ENCODE data around the gene GAA. TPM values are rescaled to one million over a fixed set of nuclear protein-coding genes. Genes with fewer than 3 reads are reported as not detected.

GAA gene
- total RNA-seq, 2 experiments from 2014 or later, result 38.7 to 43.1 TPM

GRCh38 chr17:80158846-80159245 lies 57.5 kb downstream of the GAA start:
- POLR2A ChIA-PET, result interaction anchor here (0.6 kb wide), 1 partner anchor 47 kb away, joined by 3 read pairs; no protein-coding TSS in a partner anchor
- CTCF ChIA-PET, result no interaction called here

DNA sequence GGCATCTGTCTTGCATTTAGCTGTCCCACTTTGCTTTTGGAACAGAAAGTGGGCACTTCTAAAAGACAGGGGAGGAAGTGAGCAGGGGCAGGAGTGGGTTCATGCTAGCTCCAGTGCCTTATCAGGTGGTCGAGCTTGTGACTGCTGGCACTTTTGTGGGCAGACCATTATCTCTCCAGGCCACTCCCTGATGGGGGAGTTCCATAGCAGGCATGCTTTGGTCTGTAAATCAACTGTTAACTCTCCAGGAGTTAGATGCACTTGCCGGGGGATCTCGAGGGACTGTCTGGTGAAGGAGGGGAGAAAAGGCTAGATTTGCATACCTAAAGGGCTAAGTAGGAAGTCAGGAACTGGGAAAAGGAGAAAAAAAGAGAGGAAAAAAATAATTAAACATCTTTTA lies 59.2 kb downstream of the GAA start:
- CTCF ChIA-PET, result interaction anchor here (0.6 to 0.7 kb wide), 2 partner anchors 61 to 78 kb away, joined by 3 read pairs; no protein-coding TSS in a partner anchor
- POLR2A ChIA-PET, result no interaction called here

DNA sequence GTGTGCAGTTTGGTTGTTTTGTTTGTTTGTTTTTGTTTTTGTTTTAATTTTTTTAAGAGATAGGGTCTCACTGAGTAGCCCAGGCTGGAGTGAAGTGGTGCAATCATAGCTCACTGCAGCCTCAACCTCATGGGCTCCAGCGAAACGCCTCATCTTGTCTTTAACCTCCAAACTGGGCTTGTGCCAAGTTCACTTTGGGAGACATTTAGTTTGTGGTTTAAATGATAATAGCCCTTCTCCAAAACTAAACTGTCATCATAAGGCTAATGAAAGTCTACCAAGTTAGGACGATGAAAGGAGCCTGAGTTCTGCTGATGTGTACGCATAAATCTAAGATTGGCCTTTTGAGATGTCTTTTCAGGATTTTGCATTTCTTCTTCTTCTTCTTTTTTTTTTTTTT lies 62.0 kb downstream of the GAA start:
- CTCF ChIA-PET, result no interaction called here
- POLR2A ChIA-PET, result no interaction called here

DNA sequence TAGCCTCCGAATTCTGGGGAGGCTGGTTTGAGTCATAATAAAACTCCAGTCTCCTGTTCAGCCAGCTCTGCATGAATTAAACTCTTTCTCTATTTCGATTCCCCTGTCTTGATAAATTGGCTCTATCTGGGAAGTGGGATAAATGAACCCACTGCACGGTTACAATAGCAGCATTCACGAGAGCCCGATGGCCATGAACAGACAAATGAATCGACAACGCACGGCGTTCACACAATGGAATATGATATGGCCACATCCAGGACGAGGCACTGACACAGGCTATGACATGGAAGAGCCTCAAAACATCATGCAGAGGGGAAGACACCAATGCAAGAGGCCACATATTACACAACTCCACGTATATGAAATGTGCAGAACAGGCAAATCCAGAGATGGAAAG lies 62.8 kb downstream of the GAA start:
- ChIA-PET CTCF (no interaction called here), POLR2A (no interaction called here)

DNA sequence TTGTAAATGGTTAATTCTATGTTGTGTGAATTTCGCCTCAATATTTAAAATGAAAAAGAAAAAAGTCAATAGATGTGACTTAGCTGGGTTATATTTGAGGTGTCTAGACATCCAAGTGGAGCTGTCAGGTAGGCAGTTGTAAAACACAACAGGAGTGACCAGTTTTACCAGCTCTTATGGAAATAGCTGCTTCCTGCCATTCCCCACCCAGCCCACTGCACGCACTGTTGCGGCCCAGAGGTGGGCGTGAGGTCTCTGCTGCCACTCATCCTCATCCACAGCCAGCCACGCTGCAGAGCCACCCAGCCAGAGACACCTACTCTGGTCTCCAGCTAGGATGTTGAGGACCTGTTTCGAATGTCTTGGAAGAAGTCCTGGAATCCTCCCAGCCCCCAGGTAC lies 65.1 kb downstream of the GAA start:
- CTCF ChIA-PET, result interaction anchor here (0.7 kb wide), 1 partner anchor 84 kb away, joined by 3 read pairs; no protein-coding TSS in a partner anchor

GRCh38 chr17:80168371-80168770 lies 67.0 kb downstream of the GAA start:
- POLR2A ChIA-PET, result no interaction called here
- CTCF ChIA-PET, result no interaction called here

More for the DNA sequence above, 65.1 kb downstream of the GAA start:
- POLR2A ChIA-PET, result interaction anchor here (0.7 kb wide), 1 partner anchor 190 kb away, joined by 4 read pairs; no protein-coding TSS in a partner anchor

DNA sequence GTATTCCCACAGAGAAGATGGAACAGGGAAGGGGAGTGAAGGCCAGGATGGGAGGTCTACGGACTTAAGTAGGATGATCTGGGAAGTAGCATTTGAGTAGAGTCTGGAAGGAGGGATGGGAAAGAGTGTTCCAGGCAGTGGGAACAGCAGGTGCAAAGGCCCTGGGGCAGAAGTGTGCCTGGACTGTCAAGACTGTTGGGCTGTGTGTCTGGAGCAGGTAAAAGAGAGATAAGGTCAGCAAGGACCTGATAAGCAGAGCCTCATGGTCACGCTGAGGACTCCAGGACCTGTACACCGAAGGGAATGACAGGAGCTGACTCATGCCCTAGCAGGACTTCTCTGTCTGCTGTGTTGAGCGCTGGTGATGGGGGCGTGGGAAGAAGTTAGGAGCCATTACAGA lies 67.7 kb downstream of the GAA start:
- ChIA-PET CTCF (no interaction called here), POLR2A (no interaction called here)

Other genes with a start within 250 kb of the GAA start
- 1 to 10 TPM; 6.5 to 6.8 TPM for gene TBC1D16, start 65.7 kb upstream of the GAA start, total RNA-seq
- 1 to 10 TPM; 2.6 to 2.7 TPM for gene CCDC40, start 64.9 kb upstream of the GAA start, total RNA-seq
- gene EIF4A3, start 45.5 kb downstream of the GAA start, total RNA-seq, result 100 to 1,000 TPM; 179 to 183 TPM
- not detected for gene CARD14, start 68.4 kb downstream of the GAA start, total RNA-seq
- 10 to 100 TPM; 11.3 to 12.2 TPM for gene SGSH, start 118.8 kb downstream of the GAA start, total RNA-seq
- 1 to 10 TPM; 4.9 to 7.1 TPM for gene SLC26A11, start 118.8 kb downstream of the GAA start, total RNA-seq
- gene RNF213, start 159.3 kb downstream of the GAA start, total RNA-seq, result 100 to 1,000 TPM; 152 TPM